HG03354 (cell line): Measurements from ENCODE around the gene NEURL3.
A peak's percentile ranks its signal among the peaks of the same experiment; 100 is the strongest.

Experiments used
- ATAC-seq: cut with Tn5 transposase; IDR thresholded peaks from one replicate; pipeline ENCODE4 v1.9.1; 2021; ENCODE audit warnings: mild to moderate bottlenecking; ENCODE audit not compliant: unreplicated experiment, poor library complexity, severe bottlenecking

NEURL3 gene

GRCh38 chr2:96529376-96530143 lies 24.4 kb upstream of the NEURL3 start:
- no peak for ATAC-seq

GRCh38 chr2:96528700-96529375 lies 23.7 kb upstream of the NEURL3 start:
- no peak for ATAC-seq

GRCh38 chr2:96528006-96528699 lies 23.0 kb upstream of the NEURL3 start:
- ATAC-seq, result peak; percentile 18

GRCh38 chr2:96527286-96528005 lies 22.3 kb upstream of the NEURL3 start:
- ATAC-seq, result peak; percentile 42

GRCh38 chr2:96526615-96527285 lies 21.6 kb upstream of the NEURL3 start:
- no peak for ATAC-seq

GRCh38 chr2:96526101-96526591 lies 21.0 kb upstream of the NEURL3 start:
- no peak for ATAC-seq

GRCh38 chr2:96525211-96525507 lies 20.0 kb upstream of the NEURL3 start:
- no peak for ATAC-seq

GRCh38 chr2:96524482-96525210 lies 19.5 kb upstream of the NEURL3 start:
- ATAC-seq, result no peak

- no peak for ATAC-seq
These were observed 18.7 kb upstream of the NEURL3 start for GRCh38 chr2:96523659-96524481.

- ATAC-seq, result no peak
These were observed 17.4 kb upstream of the NEURL3 start for GRCh38 chr2:96522304-96523203.

- ATAC-seq, result no peak
These were observed 16.1 kb upstream of the NEURL3 start for GRCh38 chr2:96521219-96521618.

- no peak for ATAC-seq
These were observed 15.5 kb upstream of the NEURL3 start for GRCh38 chr2:96520697-96521096.

- no peak for ATAC-seq
These were observed 15.1 kb upstream of the NEURL3 start for GRCh38 chr2:96520231-96520630.

- no peak for ATAC-seq
These were observed 11.9 kb upstream of the NEURL3 start for GRCh38 chr2:96517079-96517478.

- no peak for ATAC-seq
These were observed 9.4 kb upstream of the NEURL3 start for GRCh38 chr2:96514521-96514920.

GRCh38 chr2:96512341-96512740 lies 7.2 kb upstream of the NEURL3 start:
- no peak for ATAC-seq

GRCh38 chr2:96511851-96512250 lies 6.7 kb upstream of the NEURL3 start:
- ATAC-seq, result no peak
